ENCODE data around the gene PGBD1.
A peak's percentile ranks its signal among the peaks of the same experiment; 100 is the strongest.

Gene PGBD1

DNA sequence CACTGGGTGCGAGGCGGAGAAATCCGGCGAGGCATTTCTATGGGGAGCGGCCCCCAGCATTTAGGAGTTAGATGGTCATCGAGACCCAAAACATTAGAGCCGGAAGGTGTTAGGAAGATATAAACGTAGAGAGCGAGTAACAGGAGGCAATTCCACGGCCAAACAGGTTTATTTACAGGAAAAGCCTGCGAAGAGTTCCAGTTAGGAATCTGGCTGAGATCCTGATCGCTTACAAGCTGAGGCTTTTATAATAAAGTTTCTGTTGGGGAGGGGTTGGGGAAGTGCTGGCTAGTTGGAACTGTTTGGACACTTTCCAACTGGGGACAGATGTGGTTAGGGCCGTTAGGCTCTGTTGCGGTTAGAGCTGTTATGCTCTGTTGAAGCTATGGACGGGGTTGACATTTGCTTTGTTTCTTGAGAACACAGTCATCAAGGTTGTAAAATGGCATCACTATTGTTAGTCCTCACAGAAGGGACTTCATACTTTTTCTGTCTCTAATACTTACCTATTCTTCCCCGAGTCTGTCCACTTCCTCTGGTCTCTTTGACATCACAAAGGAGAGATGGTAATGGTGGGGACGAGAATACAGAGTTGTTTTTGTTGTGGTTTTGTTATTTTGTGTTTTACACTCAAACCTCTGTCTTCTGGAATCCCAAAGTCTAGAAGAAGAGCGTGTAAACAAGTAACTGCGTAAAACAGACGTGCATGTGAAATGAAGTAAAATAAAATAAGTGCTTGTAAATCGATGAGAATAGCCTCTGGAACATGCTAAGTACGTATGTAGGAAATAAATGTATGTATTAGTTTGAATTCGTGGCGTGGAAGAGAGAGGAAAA, 55.1 kb downstream of the PGBD1 start:
- no peak for DNase-seq

GRCh38 chr6:28337121-28337520, 55.7 kb downstream of the PGBD1 start:
- DNase-seq = no peak

GRCh38 chr6:28340310-28341095, 59.1 kb downstream of the PGBD1 start:
- DNase-seq = no peak

DNA sequence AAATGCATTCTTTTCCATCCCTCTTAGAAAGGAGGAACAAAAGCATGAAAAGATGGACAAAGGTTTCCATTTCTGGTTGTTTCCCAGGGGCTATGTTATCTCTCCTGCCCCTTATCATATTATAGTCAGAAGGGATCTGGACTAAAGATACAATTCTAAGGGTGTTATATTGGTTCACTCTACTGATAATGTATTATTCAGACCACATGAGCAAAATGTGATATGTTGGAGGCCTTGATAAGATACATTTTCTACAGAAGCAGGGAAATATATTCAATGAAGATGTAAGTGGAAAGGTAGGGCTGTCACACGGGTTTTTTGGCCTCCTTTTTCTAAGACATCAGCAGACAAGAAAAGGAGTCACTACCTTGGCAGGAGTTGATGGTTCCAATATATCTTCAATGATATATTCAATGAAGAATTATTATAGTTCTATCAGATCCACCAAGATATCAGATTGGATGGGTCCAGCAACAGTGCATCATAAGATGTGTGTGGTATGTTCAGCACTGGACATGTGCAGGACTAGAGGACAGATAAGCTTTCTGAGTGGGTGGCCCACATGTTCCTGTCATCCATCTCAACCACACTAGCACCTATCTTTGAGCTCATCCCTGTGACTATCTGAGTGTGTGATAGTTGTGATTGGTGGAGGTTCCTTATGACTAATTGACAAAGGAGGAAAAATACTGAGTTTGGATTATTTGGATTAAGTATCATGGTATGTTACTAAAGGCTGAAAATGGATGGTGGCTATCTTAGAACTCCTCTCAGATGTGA, 62.7 kb downstream of the PGBD1 start:
- DNase-seq = no peak

DNA sequence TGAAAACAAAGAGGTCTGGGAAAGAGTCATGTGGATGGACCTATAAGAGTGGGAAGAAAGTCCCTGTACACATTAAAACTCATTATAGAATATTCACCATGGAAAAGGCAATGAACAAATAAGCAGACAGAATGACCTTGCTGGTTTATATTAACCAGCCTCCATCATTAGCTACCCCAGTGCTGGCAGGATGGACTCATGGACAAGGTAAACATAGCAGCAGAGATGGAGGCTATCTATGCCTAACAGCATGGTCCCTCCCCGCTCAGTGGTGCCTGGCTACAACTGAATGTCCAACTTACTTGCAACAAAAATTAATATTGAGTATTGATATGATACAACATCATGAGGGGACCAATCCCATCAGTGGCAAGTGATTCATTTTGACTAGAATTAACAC, 63.8 kb downstream of the PGBD1 start:
- DNase-seq = no peak

DNA sequence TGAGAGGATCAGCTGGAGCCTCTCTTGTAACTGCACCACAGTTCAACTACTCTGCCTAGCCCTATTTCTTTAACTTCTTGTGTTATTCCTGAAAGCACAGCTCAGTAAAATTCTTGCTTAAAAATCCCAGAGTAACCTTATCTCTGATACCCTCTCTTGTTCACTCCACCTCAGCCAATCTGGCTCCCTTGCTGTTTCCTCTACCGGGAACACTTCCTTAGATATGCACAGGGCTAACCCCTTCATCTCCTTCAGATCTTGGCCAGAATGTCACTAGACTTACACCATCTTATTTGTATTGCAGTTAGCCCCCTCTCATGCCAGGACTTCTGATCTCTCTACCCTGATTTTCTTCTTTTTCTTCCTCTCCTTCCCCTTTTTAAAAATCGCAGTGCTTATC, 65.7 kb downstream of the PGBD1 start:
- no peak for DNase-seq

DNA sequence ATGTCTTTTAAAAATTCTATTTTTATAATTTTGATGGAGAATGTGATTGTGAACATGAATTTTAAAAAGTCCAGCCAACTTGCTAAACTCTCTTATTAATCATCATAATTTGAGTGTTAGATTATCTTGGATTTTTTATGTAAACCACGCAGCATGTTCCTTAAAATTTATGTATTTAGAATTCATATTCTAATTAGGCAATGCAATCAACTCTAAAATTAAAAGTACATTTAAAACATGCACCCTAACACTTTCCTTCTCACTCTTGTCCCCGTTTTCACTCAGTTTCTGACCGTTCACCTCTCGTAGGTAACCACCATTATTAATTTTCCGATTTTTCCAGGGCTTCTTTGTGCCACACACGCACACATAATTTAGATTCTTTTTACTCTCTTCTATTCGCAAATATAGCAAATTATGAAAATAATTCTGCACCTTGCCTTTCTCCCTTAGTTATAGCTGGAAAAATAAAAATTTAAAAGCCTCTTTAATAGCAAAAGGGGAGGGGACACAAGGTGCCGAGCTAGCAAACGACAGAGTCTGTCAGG, 68.0 kb downstream of the PGBD1 start:
- no peak for DNase-seq

GRCh38 chr6:28349892-28350737, 68.7 kb downstream of the PGBD1 start, which contains the start of gene ZKSCAN3:
TSS of gene ZKSCAN3 (plus strand) at chr6:28349947. CDS start at chr6:28359587, 9,640 bp downstream.
- DNase-seq = peak; percentile 57

- no peak for DNase-seq
These were observed 69.7 kb downstream of the PGBD1 start for GRCh38 chr6:28351087-28351486.

DNA sequence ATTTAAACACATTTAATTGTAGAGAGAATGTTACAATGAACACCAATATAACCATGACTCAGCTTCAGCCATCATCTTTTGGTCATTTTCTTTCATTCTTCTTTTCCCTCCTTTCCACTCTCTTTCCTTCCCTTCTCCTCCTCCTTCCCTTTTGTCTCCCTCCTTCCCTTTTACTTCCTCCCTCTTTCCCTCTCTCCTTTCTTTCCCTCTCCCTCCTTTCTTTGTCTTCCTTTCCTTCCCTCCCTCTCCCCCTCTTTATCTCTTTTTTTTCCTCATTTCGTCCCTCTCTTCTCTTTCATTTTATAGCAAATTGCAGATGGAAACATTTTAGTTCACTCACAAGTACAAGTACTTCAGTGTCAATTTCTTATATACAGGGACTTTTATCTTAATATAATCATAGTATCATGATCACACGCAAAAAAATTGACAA, 70.1 kb downstream of the PGBD1 start:
- DNase-seq = no peak

Measured in NCI-H1048 (cell line).